Measurements from ENCODE around the gene PTGDR.

PTGDR gene, protein sequence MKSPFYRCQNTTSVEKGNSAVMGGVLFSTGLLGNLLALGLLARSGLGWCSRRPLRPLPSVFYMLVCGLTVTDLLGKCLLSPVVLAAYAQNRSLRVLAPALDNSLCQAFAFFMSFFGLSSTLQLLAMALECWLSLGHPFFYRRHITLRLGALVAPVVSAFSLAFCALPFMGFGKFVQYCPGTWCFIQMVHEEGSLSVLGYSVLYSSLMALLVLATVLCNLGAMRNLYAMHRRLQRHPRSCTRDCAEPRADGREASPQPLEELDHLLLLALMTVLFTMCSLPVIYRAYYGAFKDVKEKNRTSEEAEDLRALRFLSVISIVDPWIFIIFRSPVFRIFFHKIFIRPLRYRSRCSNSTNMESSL

DNA sequence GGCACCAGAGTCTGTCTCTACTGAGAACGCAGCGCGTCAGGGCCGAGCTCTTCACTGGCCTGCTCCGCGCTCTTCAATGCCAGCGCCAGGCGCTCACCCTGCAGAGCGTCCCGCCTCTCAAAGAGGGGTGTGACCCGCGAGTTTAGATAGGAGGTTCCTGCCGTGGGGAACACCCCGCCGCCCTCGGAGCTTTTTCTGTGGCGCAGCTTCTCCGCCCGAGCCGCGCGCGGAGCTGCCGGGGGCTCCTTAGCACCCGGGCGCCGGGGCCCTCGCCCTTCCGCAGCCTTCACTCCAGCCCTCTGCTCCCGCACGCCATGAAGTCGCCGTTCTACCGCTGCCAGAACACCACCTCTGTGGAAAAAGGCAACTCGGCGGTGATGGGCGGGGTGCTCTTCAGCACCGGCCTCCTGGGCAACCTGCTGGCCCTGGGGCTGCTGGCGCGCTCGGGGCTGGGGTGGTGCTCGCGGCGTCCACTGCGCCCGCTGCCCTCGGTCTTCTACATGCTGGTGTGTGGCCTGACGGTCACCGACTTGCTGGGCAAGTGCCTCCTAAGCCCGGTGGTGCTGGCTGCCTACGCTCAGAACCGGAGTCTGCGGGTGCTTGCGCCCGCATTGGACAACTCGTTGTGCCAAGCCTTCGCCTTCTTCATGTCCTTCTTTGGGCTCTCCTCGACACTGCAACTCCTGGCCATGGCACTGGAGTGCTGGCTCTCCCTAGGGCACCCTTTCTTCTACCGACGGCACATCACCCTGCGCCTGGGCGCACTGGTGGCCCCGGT, at the start of gene PTGDR:
PTGDR (plus strand) TSS at position 198 of the 778 bp plus-strand sequence; CDS start at position 315, 117 bp downstream.
- DNase-seq, result peak; percentile 42

DNA sequence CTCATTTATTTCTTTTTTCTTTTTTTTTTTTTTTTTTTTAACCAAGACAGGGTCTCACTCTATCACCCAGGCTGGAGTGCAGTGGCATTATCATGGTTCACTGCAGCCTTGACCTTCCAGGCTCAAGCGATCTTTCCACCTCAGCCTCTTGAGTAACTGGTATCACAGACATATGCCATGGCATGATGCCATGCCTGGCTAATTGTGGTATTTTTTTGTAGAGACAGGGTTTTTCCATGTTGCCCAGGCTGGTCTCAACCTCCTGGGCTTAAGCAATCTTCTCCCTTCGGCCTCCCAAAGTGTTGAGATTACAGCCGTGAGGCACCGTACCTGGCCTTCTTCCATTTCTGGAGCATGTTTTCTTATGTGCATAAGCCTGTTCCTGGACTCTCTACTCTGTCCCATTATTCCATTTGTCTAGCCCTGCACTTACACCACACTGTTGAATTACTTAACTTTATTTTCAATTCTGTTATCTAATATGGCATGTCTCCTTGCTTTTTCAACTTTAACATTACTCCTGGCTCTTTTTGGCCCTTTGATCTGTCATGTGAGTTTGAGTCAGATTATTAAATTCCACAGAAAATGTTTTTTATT, 47.9 kb upstream of the PTGDR start:
- no peak for DNase-seq

DNA sequence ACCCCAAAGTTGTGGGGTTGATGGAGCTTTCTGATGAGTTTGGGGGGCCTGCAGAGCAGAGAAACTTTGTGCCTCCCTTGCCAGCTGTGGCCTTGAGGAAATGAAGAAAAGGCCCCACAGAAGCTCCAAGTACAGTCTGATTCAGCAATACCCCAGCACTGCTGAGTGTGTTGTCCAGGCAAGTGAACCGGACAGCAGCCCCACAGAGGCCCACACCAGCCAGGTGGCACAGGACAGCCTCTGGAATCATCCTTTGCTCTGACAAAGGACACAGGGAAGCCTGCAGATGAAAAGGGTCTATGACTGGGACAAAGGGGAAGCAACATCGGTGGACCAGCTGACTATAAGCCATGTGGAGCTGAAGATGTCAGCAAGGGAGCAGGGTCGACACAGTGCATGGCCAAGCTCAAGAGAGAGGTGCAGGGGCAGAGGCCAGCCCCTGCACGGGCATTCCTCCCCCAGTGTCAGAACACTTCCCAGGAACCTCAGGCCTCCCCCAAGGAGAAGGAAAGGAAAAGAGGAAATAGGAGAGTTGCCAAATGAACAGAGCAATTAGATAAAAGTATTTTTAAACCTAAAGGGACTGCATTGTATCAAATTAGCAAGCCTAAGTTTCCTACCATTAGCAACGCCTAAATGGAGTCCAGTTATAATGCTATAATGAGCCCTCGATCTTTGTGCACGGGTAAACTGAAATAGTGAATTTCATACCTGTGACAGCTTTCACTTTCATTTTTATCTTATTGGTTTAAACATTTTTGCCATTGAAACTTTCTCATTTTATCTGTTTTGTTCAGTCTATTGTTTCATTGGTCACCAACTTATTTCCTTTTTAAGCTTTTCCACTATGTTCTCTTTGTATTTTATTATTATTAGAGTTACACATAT, 46.3 kb upstream of the PTGDR start:
- DNase-seq, result no peak

DNA sequence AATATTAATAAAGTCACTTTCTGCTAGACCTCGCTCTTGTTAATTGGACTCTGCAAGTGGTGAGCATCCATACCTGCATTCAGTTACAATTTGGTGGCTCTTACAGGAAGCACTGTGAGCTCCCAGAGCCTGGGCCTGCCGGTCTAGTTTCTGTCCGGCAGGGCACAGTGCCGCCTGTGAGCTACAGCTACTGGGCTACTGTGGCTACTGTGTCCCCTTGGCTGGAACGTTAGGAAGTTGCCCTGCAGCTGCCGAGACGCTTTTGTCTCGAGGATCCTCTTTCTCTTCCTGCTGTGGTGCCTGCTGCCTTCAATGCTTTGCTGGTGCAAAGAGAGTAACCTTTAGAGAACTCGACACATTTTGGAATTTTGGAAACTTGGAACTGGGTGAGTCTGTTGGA, 44.6 kb upstream of the PTGDR start:
- no peak for DNase-seq

DNA sequence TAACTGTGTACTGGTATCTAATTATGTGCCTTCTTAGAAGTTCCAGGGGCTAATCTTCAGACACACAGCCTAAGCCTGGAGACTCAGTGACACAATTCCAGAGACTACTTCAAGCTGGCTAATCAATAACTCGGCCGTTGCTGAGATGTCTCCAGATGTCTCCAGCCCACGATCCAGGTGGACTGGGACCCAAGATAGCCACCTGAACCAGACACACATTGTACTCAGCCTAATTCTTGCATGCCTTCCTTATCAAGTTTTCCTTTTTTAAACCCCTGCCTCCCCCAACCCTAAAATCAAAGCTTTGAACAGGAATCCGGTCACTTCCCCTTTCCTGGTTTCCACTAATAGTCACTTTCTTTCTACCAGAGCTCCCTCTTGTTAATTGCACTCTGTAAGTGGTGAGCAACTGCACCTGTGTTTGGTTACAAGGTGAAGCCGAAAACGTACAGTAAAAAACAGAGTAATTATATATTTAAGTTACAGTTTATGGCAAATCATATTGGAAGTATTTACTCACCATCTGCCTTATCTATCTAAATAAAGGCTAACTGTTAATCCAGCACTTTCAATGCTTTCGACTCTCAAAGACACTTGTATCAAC, 39.8 kb upstream of the PTGDR start:
- no peak for DNase-seq

DNA sequence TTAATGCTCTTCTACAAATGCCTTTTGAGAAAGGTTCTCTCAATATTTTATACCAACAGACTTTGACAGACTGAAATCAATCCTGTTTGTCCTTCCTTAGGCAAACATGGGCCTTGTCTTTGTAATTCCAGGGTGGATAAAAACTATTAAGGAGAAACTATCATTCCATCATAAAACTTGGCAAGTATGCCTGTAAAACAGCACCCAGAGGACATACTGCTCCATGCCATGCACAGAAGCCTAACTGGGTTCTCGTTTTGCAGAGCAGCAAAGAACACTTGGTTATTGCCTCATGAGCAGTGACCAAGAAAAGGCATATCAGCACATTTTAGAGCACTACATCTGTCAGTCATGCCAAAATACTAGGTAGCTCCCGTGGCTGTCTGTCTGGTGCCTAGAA, 33.8 kb upstream of the PTGDR start:
- DNase-seq, result no peak

DNA sequence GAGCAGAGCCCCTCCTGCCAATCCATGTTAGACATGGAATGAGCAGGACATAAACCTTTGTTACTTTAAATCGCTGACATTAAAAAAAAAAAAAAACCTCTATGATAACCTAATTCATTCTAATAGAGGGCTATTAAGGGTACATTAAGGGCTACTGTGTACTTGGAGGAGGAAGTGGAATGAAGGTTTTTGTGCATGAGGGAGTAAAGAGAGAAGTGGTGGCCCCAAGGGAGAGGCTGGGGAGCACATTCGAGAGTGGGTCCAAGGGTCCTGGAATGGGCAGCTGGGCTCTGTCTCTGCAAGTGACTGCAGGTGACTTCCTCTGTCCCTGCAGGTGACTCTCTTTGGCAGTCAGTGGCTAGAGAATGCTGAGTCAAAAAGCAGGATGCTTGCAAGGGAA, 32.1 kb upstream of the PTGDR start:
- no peak for DNase-seq

DNA sequence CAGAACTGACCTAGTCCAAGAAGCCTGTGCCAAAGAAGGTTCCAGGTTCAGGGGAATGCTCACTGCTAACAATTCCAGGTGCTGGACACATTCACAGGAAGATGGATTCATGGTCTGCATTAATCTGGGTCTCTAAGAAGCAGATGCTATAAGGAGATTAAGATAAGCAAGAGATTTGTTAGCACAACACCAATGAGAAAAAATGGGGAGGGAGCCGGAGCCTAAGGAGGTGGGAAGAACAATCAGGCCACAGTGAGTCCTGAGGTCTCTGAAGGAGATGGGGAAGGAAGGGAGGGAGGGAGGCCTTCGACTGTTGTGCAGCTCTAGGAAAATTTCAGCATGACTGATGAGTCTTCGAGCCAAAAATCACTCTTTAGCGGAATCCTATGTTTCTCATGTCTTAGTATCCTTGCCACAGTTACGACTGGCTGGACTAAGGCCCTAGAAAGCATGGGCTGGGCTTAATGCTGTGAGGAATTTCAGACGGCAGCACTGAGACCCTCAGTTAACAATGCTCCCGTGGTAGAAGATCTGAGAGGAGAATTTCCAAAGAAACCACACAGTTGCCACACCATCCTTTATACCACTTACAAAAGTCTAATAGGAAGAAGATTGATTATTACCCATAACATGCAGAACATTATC, 31.5 kb upstream of the PTGDR start:
- no peak for DNase-seq

DNA sequence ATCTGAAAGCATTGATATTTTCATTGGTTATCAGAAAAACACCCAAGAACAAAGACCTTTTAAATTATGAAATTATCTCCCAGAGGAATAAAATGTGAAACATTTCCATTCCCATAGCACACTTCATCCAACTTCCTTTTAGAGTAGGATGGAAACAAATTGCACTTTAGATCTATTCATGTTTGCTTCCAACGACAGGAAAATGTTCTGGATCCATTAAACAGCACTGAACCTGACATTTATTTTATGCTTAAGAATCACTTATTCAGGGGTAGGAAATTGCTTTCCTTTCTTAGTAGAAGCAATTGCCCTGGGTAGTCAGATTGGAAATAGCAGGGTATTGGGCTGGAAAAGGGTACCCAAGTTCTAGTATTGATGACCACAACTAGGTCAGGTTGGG, 28.8 kb upstream of the PTGDR start:
- DNase-seq, result no peak

DNA sequence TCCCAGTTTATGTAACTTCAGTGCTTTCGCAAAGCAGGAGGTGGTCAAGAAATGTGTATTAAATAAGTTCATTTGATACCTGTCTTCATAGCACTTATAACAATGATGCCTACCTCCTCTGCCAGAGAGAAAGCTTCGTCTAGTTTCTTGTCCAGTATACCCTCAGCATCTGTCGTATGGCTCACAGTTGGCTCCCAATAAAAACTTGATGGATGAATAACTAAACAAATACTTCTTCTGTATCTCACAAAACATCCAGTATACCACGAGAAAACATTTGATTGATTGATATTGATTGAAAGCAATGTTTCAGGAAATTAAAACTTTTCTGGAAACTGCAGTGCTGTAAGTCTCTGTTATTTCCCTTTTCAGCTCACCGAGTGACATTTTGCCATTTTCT, 26.9 kb upstream of the PTGDR start:
- DNase-seq, result no peak

DNA sequence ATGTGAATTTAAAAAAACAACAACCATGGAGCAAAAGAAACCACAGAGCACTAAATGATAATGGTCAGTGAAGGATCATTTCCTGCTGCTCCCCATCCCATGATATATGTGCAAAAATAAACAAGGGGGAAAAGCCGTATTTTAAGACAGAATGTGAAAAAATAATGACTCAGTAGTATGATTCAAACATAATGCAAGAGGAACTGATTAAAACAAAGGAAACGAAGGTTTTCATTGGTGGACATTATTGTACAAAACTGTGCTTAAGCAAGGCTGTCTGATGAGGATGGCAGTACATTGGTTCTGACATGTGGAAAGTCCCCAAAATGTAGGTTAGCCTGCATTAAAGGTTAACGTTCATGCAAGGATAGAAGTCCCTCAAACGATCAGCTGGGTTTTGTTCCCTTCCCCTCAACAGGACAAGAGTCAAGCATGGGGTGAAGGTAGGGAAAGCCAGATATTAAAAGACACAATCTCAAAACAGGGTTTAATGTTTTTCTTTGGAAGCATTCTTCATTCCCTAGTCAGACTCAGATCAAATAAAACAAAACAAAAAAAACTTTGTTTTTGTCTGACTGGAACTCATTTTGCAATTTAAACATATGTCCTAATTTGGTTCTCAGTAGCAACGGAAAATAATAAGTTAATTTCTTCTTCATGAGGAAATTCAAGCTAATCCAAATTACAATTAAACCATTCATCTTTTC, 26.3 kb upstream of the PTGDR start:
- no peak for DNase-seq

DNA sequence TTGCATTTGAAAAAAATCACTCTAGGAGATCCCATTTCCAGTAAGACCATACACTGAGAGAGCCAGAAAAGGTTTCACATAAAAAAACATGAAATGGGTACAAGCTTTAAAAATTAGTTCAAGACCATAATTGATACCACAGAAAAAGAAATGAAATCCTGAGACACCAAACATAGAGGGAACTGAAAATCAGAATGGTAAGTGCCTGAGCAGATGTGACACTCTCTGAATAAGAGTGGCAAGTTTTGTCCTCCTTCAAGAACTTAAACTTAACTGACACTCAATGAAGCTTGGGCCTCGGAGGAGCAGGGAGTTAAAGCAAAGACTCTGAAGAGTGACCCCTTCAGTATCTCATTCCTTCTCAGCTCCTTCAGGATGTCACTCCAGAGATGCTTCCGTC, 23.2 kb upstream of the PTGDR start:
- no peak for DNase-seq

DNA sequence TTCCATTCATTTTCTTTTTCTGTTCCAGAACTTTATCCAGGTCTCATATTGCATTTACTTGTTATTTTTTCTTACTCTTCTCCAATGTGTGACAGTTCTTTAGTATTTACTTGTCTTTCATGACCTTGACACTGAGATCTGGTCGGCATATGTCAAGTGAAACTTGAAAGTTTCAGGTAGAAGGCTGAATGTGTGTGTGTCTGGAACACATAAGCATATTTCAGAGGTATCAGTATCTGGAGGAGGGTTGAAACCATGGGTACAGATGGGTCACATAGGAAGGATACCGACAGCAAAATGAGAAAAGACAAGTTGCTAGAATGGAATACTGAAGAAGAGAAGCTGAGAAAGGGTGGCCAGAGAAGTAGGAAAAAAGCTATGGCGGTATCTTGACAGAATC, 22.5 kb upstream of the PTGDR start:
- no peak for DNase-seq

DNA sequence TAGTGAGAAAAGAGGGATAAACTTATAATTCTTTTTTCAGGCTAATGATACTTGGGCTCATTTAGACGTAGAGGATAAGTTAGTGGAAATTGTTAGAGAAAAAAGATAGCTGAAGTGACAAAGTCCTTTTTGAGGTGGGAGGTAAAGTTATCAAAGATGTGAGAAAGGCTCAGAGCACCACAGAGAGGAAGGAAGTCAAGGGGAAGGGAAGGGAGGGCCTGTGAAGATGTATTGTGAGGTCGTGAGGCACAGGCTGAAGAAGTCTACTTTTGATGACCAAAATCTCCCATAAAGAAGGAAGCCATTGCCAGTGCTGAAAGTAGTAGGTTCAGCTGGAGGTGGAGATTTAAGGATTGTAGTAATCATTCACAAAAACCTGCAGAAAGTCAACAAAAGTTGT, 19.4 kb upstream of the PTGDR start:
- DNase-seq, result no peak

DNA sequence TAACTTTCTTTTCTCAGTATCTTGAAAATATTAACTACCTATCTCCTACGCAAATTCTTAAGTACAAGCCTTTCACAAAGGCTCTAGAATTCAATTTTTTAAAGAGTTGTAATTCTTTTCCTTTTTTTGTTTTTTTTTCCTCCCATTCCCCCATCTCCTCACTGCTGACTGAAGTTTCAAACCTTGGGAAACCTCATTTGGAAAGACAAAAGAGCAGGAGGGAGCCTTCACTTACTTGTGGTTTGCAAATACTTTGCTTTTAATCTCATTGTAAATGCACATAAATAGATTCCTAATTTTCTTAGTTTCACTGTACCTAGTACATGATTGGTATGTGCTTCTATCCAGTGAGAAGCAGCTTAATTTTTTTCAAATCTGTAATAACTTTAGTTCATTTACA, 15.8 kb upstream of the PTGDR start:
- DNase-seq, result no peak

DNA sequence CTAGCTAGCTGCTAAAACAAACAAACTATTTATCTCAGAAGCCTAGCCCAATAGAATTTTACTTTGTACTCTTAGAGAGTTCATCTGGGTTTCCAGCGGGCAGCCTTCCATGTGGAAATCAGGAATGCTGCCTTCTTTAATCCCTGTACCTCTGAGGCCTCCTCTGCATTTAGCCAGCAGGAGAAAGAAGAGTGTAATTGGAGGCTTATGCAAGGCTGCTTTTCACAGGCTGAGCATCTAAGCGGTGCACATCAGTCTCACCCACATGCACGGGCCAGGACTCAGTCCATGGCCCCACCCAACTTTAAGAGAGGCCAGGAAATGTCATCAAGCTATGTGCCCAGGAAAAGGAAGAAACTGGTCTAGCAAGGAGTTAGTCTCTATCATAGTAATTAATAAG, 14.0 kb upstream of the PTGDR start:
- DNase-seq, result no peak

DNA sequence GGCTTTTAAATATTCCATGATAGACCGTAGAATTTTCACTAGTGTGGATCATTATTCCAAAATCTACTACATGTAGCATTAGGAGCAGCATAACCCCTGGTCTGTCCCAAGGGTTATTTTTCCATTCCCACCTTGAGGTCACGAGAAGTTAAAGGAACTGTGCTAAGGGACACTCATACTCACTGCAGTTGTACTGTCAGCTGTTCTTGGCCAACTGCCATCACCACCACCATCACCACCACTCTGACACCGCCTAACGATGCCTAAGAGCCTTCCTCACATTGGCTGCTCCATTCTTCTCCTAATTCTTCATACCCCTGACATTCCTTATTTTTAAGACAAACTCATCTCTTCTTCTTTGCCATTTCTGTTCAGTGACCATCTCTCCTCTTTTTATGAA, 13.4 kb upstream of the PTGDR start:
- DNase-seq, result no peak

DNA sequence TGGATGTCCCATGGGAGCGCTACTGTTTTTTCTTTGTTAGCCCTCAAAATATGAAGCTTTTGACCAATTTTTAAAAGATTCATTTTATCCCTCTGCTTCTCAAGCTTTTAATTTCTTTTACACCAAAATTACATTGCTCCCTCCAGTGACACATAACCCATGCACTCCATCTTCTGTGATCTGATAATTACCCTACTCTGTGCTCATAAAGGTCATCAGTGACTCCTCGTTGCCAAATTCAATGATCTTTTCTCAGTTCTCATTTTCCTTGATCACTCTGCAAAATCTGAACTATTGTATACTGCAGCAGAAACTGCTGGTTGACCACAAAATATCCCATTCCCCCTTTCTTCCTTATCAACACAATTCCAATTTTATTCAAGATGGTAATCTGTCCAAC, 8.7 kb upstream of the PTGDR start:
- no peak for DNase-seq

DNA sequence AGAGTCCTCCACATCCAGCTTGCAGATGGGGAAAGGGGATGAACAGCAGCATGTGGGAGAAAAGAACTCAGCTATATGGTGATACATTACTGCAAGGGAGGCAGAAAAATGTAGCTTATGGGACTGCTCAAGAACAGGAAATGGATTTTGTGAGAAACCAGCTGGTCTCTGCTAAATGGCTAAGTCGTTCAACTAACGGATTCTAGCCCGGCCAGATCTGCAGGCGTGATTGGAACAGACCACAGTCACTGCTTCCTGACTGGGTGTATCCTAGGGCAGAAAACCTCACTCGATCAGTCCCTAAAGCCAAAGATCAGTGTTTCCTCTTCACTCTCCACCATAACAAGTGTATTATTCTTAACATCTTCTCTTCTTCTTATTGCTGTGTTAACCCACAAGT, 8.1 kb upstream of the PTGDR start:
- DNase-seq, result no peak

DNA sequence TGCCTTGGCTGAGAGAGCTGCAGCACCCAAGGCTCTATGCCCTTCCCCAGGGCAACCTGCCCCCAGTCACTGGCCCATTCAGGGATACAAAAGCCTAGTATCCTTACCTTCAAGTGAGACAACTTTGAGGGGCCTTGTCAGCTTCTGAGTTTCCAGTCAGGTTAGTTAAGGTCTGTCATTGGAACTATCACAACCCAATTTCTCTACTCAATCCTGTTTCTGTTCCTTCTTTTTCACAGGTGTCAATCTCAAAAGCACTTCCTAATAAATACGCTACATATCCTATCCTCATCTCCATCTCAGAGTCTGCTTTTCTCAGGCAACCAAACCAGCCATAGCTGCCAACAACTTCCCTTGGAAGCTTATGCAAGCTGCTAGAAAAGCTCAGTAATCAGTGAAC, 4.9 kb upstream of the PTGDR start:
- DNase-seq, result no peak

DNA sequence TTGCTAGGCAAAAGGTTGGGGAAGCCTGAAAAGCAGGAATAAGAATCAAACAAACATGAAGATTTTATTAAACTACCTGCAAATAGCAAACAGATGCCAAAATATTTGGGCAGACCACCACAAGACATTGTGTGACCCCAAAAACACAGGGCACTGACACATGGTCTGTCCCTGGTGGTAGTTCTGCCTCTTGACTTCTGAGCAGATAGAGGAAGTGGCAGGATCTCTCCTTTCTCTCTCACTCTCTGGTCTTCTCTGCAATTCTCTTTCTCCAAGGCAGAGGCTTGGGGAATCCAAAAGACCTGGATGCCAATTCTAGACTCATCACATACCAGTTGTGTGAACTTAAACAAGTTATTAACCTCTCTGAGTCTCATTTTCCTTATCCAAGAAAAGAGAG, 4.3 kb upstream of the PTGDR start:
- DNase-seq, result no peak

DNA sequence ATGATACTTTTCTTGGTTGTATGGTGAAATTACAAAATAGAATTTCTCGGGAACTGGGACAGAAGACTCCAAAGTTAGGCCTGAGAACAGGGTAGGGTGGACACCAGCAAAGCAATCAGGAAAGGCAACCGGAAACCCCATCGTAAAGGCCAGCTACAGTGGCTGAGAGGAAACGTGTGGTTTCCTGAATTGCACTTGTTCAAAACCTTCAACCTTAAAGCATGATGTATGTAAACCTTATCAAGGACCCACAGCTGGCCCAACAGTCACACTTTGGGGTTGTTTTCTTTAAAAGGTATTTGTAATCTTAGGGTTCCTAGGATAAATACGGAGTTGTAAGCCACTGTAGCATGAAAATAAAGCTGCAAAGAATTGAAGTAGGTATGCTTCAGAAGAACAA, 2.2 kb upstream of the PTGDR start:
- DNase-seq, result no peak
